ENCODE results near the gene AKIRIN2. TPM values are rescaled to one million over a fixed set of nuclear protein-coding genes. Genes with fewer than 3 reads are reported as not detected.
A peak's percentile ranks its signal among the peaks of the same experiment; 100 is the strongest.

The AKIRIN2 gene
- polyA plus RNA-seq, 3 donors, result 102 to 145 (median 118) TPM

- intact Hi-C loops (cut with micrococcal nuclease), result no loop called here
- Histone ChIP-seq H3K4me3 (replicated peaks in 1 of 3; ENCODE audit: low read depth in 2 of 3, low read length in 3 of 3) (no peak overlapping the region), H4K20me1 (ENCODE audit: insufficient read depth, low read length) (no peaks in the 10 kb centered on the region), H3K4me2 (replicated peaks; ENCODE audit: extremely low read depth, low read length, poor library complexity, severe bottlenecking) (no peak overlapping the region), H2AFZ (ENCODE audit: insufficient read depth, low read depth, low read length, poor library complexity, severe bottlenecking) (no peak overlapping the region), H3K36me3 (replicated peaks in 1 of 2; ENCODE audit: control insufficient read depth in 1 of 2, insufficient read depth in 2 of 2, low read length in 2 of 2) (no peaks in the 10 kb centered on the region), H3K4me1 (ENCODE audit: control insufficient read depth in 1 of 2, insufficient read depth in 2 of 2, low read length in 2 of 2) (peaks cover 14 to 22% of the 10 kb centered on the region in 2 donors), H3K9ac (ENCODE audit: insufficient read depth, low read length, poor library complexity, severe bottlenecking) (no peak overlapping the region), H3K9me3 (replicated peaks in 1 of 2; ENCODE audit: control insufficient read depth in 1 of 2, insufficient read depth in 1 of 2, low read length in 2 of 2) (no peaks in the 10 kb centered on the region), H3K27me3 (ENCODE audit: control insufficient read depth in 2 of 2, insufficient read depth in 2 of 2, low read length in 2 of 2) (no peaks in the 10 kb centered on the region), H3K27ac (ENCODE audit: low read depth in 1 of 2, low read length in 2 of 2) (no peak overlapping the region), H3K79me2 (ENCODE audit: insufficient read depth, low read length) (no peaks in the 10 kb centered on the region)
- Mint-ChIP-seq H3K27me3 (ENCODE audit: low read depth in 3 of 3) (peaks cover 0 to 6% (median 0%) of the 10 kb centered on the region in 3 donors), H3K27ac (peak overlapping the region in 2 of 7 donors; percentile 30 to 44), H3K36me3 (no peaks in the 10 kb centered on the region), H3K4me3 (no peak overlapping the region), H3K4me1 (peaks cover 16% of the 10 kb centered on the region), H3K9me3 (peaks cover 0 to 5% (median 0%) of the 10 kb centered on the region in 7 donors)
- no peak for DNase-seq
- WGBS (ENCODE audit: insufficient coverage), result no CpG with 5 or more reads among the region's 5 CpGs
- TF ChIP-seq CTCF (IDR thresholded peaks at IDR 0.05), result no peak
Measured at GRCh38 chr6:87736809-87737540, 34.9 kb upstream of the AKIRIN2 start.

GRCh38 chr6:87731818-87732661, 30.0 kb upstream of the AKIRIN2 start:
- Histone ChIP-seq H3K27ac (ENCODE audit: low read depth in 1 of 2, low read length in 2 of 2) (peak overlapping the region; percentile 98), H3K27me3 (ENCODE audit: control insufficient read depth in 2 of 2, insufficient read depth in 2 of 2, low read length in 2 of 2) (no peaks in the 10 kb centered on the region), H3K4me1 (ENCODE audit: control insufficient read depth in 1 of 2, insufficient read depth in 2 of 2, low read length in 2 of 2) (peaks cover 47 to 57% of the 10 kb centered on the region in 2 donors), H3K9me3 (replicated peaks in 1 of 2; ENCODE audit: control insufficient read depth in 1 of 2, insufficient read depth in 1 of 2, low read length in 2 of 2) (no peaks in the 10 kb centered on the region), H3K9ac (ENCODE audit: insufficient read depth, low read length, poor library complexity, severe bottlenecking) (peak overlapping the region; percentile 71), H2AFZ (ENCODE audit: insufficient read depth, low read depth, low read length, poor library complexity, severe bottlenecking) (no peak overlapping the region), H3K36me3 (replicated peaks in 1 of 2; ENCODE audit: control insufficient read depth in 1 of 2, insufficient read depth in 2 of 2, low read length in 2 of 2) (no peaks in the 10 kb centered on the region), H3K4me3 (replicated peaks in 1 of 3; ENCODE audit: low read depth in 2 of 3, low read length in 3 of 3) (peak overlapping the region in 2 of 3 experiments; percentile 37 to 71), H3K4me2 (replicated peaks; ENCODE audit: extremely low read depth, low read length, poor library complexity, severe bottlenecking) (peak overlapping the region; percentile 65), H3K79me2 (ENCODE audit: insufficient read depth, low read length) (peaks cover 9% of the 10 kb centered on the region), H4K20me1 (ENCODE audit: insufficient read depth, low read length) (no peaks in the 10 kb centered on the region)
- intact Hi-C loops (cut with micrococcal nuclease), result loop anchor here (1.0 to 2.0 kb wide), 2 partner anchors 9 to 31 kb away; no protein-coding TSS in a partner anchor
- Mint-ChIP-seq H3K4me1 (peaks cover 46% of the 10 kb centered on the region), H3K9me3 (peaks cover 0 to 7% (median 0%) of the 10 kb centered on the region in 7 donors), H3K27ac (peak overlapping the region; percentile 97 to 100 (median 99)), H3K36me3 (no peaks in the 10 kb centered on the region), H3K4me3 (peak overlapping the region; percentile 55 to 85), H3K27me3 (ENCODE audit: low read depth in 3 of 3) (peaks cover 0 to 2% (median 0%) of the 10 kb centered on the region in 3 donors)
- WGBS (ENCODE audit: insufficient coverage), result no CpG with 5 or more reads among the region's 4 CpGs
- peak; percentile 96 to 99 (median 98) for DNase-seq
- TF ChIP-seq CTCF (IDR thresholded peaks at IDR 0.05), result no peak

Data from CD14-positive monocyte (primary cell).